HepG2 (cell line): ENCODE measurements around the gene GPR25. TPM values are rescaled to one million over a fixed set of nuclear protein-coding genes. Genes with fewer than 3 reads are reported as not detected.
A peak's percentile ranks its signal among the peaks of the same experiment; 100 is the strongest.

Experiments
- FOSL2 ChIP-seq: sonication (generic); formaldehyde crosslinking; IDR thresholded peaks from 2 replicates; pipeline ENCODE4 v1.4.0; 2020; ENCODE audit warnings: missing genetic modification reagents
- NFIC ChIP-seq: IDR thresholded peaks from 2 replicates; pipeline ENCODE4 v1.6.1; 2012; ENCODE audit warnings: mild to moderate bottlenecking, low read length, inconsistent platforms
- NR2F1 ChIP-seq, 2 experiments: fragments of 450-650 bp in 1 of 2; formaldehyde crosslinking in 1 of 2; IDR thresholded peaks; 2 replicates each; pipeline versions ENCODE4 v1.5.0 to v1.6.1; 2016 to 2020; ENCODE audit warnings: mild to moderate bottlenecking in 1 of 2, missing compliant biosample characterization in 1 of 2, missing genetic modification reagents in 1 of 2, moderate library complexity in 1 of 2
- PAXIP1 ChIP-seq: sonication (generic); formaldehyde crosslinking; conservative IDR thresholded peaks from 2 replicates; pipeline ENCODE4 v1.4.0; 2020; ENCODE audit warnings: mild to moderate bottlenecking, missing genetic modification reagents, moderate library complexity
- PPARG ChIP-seq: conservative IDR thresholded peaks from 2 replicates; pipeline ENCODE4 v1.6.1; 2016; ENCODE audit warnings: missing biosample characterization, missing genetic modification reagents
- PRDM15 ChIP-seq: sonication (generic); formaldehyde crosslinking; IDR thresholded peaks from 2 replicates; pipeline ENCODE4 v1.4.0; 2020; ENCODE audit warnings: missing genetic modification reagents
- RARA ChIP-seq: IDR thresholded peaks from 2 replicates; pipeline ENCODE4 v1.6.1; 2016; ENCODE audit warnings: missing genetic modification reagents, missing compliant biosample characterization
- REPIN1 ChIP-seq: sonication (generic); formaldehyde crosslinking; IDR thresholded peaks from 2 replicates; pipeline ENCODE4 v1.8.0; 2022; ENCODE audit warnings: missing genetic modification reagents, low read depth, mild to moderate bottlenecking, borderline replicate concordance
- RXRA ChIP-seq: sonication (generic); formaldehyde crosslinking; IDR thresholded peaks from 2 replicates; pipeline ENCODE4 v1.5.1; 2020; ENCODE audit warnings: missing genetic modification reagents
- SKI ChIP-seq: fragments of 450-650 bp; IDR thresholded peaks from one replicate; pipeline ENCODE4 v1.6.1; 2018; ENCODE audit warnings: mild to moderate bottlenecking; ENCODE audit not compliant: partially characterized antibody
- TCF7 ChIP-seq: sonication (generic); IDR thresholded peaks from 2 replicates; pipeline ENCODE4 v1.6.1; 2016; ENCODE audit warnings: antibody characterized with exemption, low read depth
- TERF1 ChIP-seq: sonication (generic); formaldehyde crosslinking; IDR thresholded peaks from 2 replicates; pipeline ENCODE4 v1.8.0; 2022; ENCODE audit warnings: mild to moderate bottlenecking, missing genetic modification reagents, moderate library complexity
- ZNF354B ChIP-seq: sonication (generic); formaldehyde crosslinking; IDR thresholded peaks from 2 replicates; pipeline ENCODE4 v1.8.0; 2022; ENCODE audit warnings: mild to moderate bottlenecking, missing genetic modification reagents
- ZNF652 ChIP-seq: IDR thresholded peaks from 2 replicates; pipeline ENCODE4 v1.6.1; 2016; ENCODE audit warnings: low read depth, borderline replicate concordance
- polyA plus RNA-seq, 8 experiments: library from polyadenylated mRNA; depleted of rRNA in 3 of 8; stranded (reverse) in 7 of 8; unstranded in 1 of 8; fragments of >200 nt; fragmentation: Illumina TruSeq in 4 of 8; extraction: Trizol in 4 of 8; gene quantifications; 2 replicates each; pipeline versions ENCODE4 v1.2.1 to v1.2.3, GENCODE V29; 2011 to 2016; ENCODE audit warnings: low read depth in 4 of 8, missing spikeins in 1 of 8, mixed read lengths in 1 of 8; ENCODE audit not compliant: insufficient read depth in 1 of 8
- total RNA-seq, 5 experiments: library from RNA; depleted of rRNA; stranded (reverse); fragments of >200 nt; fragmentation: Illumina TruSeq; extraction: Trizol; gene quantifications; 2 replicates each; pipeline ENCODE4 v1.2.3, GENCODE V29; 2016; ENCODE audit warnings: low read depth in 1 of 5
- TF ChIP-seq, protein P1 (sequence below): sonication (generic); formaldehyde crosslinking; IDR thresholded peaks from 2 replicates; pipeline ENCODE4 v1.9.0; 2022; ENCODE audit warnings: low read depth, missing genetic modification reagents
- TF ChIP-seq, protein P2 (sequence below): sonication (generic); formaldehyde crosslinking; IDR thresholded peaks from 2 replicates; pipeline ENCODE4 v1.4.0; 2020; ENCODE audit warnings: missing genetic modification reagents, borderline replicate concordance

The GPR25 gene
- total and polyA plus RNA-seq, 2 of the 13 experiments (the other 11 are each of a cell fraction or from before 2014, with no cell fraction given): not detected

- no peak for TF ChIP-seq ZNF354B (CRISPR knock-in tag)
- peak; percentile 74 for TF ChIP-seq NFIC
- TF ChIP-seq SKI: peak; percentile 93
- TF ChIP-seq REPIN1 (CRISPR knock-in tag): 0 out of 2 replicates have a peak, but pooled peaks have one; percentile 15
- TF ChIP-seq FOSL2 (CRISPR knock-in tag): peak; percentile 2; the same call in 1 of the 2 replicates
- TF ChIP-seq, protein P1, sequence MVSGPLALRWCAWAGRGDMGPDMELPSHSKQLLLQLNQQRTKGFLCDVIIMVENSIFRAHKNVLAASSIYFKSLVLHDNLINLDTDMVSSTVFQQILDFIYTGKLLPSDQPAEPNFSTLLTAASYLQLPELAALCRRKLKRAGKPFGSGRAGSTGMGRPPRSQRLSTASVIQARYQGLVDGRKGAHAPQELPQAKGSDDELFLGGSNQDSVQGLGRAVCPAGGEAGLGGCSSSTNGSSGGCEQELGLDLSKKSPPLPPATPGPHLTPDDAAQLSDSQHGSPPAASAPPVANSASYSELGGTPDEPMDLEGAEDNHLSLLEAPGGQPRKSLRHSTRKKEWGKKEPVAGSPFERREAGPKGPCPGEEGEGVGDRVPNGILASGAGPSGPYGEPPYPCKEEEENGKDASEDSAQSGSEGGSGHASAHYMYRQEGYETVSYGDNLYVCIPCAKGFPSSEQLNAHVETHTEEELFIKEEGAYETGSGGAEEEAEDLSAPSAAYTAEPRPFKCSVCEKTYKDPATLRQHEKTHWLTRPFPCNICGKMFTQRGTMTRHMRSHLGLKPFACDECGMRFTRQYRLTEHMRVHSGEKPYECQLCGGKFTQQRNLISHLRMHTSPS: no peak
- peak; percentile 72 for TF ChIP-seq PAXIP1 (CRISPR knock-in tag)
- TF ChIP-seq NR2F1 (CRISPR knock-in tag; IDR thresholded peaks at IDR 0.05): peak in 1 of 2 experiments; percentile 64; a peak in 2 of 4 replicates
- TF ChIP-seq TCF7: peak; percentile 41; the same call in 1 of the 2 replicates
- TF ChIP-seq TERF1 (CRISPR knock-in tag): no peak
- TF ChIP-seq ZNF652 (CRISPR knock-in tag): peak; percentile 56; the same call in 1 of the 2 replicates
- peak; percentile 97 for TF ChIP-seq RARA (CRISPR knock-in tag)
- TF ChIP-seq PPARG (CRISPR knock-in tag): peak; percentile 97
- peak; percentile 70; the same call in 1 of the 2 replicates for TF ChIP-seq RXRA
- no peak for TF ChIP-seq PRDM15 (CRISPR knock-in tag)
- TF ChIP-seq, protein P2, sequence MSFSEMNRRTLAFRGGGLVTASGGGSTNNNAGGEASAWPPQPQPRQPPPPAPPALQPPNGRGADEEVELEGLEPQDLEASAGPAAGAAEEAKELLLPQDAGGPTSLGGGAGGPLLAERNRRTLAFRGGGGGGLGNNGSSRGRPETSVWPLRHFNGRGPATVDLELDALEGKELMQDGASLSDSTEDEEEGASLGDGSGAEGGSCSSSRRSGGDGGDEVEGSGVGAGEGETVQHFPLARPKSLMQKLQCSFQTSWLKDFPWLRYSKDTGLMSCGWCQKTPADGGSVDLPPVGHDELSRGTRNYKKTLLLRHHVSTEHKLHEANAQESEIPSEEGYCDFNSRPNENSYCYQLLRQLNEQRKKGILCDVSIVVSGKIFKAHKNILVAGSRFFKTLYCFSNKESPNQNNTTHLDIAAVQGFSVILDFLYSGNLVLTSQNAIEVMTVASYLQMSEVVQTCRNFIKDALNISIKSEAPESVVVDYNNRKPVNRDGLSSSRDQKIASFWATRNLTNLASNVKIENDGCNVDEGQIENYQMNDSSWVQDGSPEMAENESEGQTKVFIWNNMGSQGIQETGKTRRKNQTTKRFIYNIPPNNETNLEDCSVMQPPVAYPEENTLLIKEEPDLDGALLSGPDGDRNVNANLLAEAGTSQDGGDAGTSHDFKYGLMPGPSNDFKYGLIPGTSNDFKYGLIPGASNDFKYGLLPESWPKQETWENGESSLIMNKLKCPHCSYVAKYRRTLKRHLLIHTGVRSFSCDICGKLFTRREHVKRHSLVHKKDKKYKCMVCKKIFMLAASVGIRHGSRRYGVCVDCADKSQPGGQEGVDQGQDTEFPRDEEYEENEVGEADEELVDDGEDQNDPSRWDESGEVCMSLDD: no peak
Measured at GRCh38 chr1:200905411-200906052, 32.8 kb downstream of the GPR25 start (continued).
